ENCODE measurements around the gene IFTAP. TPM values are rescaled to one million over a fixed set of nuclear protein-coding genes. Genes with fewer than 3 reads are reported as not detected.
"Not testable (repeated sequence)": the region's sequence is repeated elsewhere in the genome, so short reads cannot be mapped to it uniquely, and the experiment has no call there.

The IFTAP gene
- total RNA-seq (2014; rRNA removed; shearing (Covaris generic)), result 47.4 and 58.5 TPM in 2 replicates

DNA sequence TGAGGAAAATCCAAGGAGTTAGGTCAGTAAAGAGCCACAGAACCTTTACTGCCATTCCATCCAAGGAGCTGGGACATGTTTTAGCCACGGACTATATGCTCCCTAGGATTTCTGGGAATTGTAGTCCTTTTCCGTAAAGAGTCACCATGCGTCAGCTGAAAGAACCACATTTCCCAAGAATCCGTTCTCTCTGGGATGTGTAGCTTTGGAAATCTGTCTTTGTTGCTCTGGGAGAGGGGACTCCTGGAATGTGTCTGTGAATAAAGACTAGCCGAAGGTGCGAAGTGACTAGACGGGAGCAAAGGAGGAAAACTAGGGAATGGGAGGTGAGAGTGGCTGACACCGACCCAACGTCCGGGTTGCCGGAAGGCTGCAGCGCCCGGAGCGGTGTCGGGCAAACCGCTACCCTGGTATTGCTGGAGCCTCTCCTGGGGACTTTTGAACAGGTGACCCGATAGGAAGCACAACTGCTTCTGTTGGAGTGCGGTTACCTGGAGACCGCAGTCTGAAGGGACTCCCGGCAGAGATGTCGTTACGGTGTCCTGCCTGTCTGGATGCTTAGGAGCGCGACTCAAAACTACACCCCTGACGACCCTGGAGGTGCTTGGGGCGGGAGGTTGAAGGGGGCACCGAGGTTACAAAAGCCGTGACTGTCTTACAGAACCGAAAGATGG, at the start of gene IFTAP:
IFTAP (plus strand) TSS at position 187 of the 674 bp plus-strand sequence. CDS start 15,602 bp downstream, outside the sequence.
- in situ Hi-C loops (cut with HindIII; ENCODE audit: low sequenced_read_pairs), result no loop called here

GRCh38 chr11:36550385-36551115, 43.8 kb upstream of the IFTAP start:
- no peak for DNase-seq (ENCODE audit: low spot score)
- in situ Hi-C loops (cut with HindIII; ENCODE audit: low sequenced_read_pairs), result no loop called here

More for the DNA sequence above, at the start of gene IFTAP:
- peak; percentile 97 for DNase-seq (ENCODE audit: low spot score)

DNA sequence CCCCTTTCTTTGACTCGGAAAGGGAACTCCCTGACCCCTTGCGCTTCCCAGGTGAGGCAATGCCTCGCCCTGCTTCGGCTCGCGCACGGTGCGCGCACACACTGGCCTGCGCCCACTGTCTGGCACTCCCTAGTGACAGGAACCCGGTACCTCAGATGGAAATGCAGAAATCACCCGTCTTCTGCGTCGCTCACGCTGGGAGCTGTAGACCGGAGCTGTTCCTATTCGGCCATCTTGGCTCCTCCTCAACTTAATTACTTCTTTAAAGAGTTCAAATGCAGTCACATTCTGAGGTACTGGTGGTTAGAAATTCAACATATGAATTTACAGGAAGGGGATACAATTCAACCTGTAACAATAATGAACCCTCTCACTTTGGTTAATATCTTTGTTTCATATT, 36.9 kb upstream of the IFTAP start:
- in situ Hi-C loops (cut with HindIII; ENCODE audit: low sequenced_read_pairs); DNase-seq (ENCODE audit: low spot score): not testable (repeated sequence)

GRCh38 chr11:36557991-36558390, 36.3 kb upstream of the IFTAP start:
- no peak for DNase-seq (ENCODE audit: low spot score)
- in situ Hi-C loops (cut with HindIII; ENCODE audit: low sequenced_read_pairs), result no loop called here

DNA sequence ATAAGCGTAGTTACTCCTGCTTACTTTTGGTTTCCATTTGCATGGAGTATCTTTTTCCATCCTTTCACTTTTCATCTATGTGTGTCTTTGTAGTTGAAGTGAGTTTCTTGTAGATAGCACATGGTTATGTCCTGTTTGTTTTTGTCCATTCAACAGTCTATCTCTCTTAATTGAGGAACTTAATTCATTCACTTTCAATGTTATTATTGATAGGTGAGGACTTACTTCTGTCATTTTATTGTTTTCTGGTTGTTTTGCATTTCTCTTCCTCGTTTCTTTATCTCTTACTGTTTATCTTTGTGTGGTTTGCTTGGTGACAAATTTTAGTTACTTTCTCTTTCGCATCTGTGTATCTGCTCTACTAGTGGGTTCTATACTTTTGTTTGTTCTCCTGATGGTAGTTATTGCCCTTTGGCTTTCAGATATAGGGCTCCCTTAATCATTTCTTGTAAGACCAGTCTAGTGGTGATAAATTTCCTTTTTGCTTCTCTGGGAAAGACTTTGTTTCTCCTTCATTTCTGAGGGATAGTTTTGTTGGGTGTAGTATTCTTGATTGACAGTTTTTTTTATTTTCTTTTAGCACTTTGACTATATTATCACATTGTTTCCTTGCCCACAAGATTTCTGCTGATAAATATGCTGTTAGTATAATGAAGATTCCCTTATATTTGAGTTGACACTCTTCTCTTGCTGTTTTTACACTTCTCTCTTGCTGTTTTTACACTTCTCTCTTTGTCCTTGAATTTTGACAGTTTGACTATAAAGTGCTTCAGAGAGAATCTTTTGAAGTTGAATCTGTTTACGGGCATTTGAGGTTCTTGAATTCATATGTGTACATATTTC, 35.5 kb upstream of the IFTAP start:
- no peak for DNase-seq (ENCODE audit: low spot score)
- in situ Hi-C loops (cut with HindIII; ENCODE audit: low sequenced_read_pairs), result no loop called here

GRCh38 chr11:36564376-36565030, 29.8 kb upstream of the IFTAP start:
- in situ Hi-C loops (cut with HindIII; ENCODE audit: low sequenced_read_pairs), result no loop called here
- DNase-seq (ENCODE audit: low spot score), result peak; percentile 76

DNA sequence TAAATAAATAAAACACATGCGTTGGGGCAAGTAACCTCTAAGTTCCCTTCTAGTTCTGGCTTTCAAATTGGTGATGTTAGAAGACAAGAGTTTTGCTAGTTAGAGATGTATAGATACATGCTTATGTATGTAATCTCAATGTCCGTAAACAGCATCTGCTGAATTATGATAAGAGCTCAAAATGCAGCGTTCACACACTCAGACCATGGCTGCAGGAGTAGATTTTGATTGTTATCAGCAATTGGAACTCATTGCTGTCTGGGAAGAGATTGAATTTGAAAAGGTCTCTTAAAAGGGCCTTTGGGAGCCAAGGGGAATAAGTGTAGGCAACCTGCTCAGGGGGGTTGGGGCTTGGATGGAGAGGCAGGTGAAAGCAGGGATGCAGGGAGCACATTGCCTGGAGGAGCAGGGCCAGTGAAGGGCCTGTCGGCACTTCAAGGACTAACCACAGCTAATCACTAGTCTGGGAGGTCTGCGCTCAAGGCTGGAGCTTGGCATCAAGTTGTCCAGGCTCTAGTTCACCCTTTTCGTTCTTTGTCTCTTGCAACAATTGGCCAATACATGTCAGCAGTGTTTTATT, 29.2 kb upstream of the IFTAP start:
- in situ Hi-C loops (cut with HindIII; ENCODE audit: low sequenced_read_pairs), result no loop called here
- DNase-seq (ENCODE audit: low spot score), result peak; percentile 6

DNA sequence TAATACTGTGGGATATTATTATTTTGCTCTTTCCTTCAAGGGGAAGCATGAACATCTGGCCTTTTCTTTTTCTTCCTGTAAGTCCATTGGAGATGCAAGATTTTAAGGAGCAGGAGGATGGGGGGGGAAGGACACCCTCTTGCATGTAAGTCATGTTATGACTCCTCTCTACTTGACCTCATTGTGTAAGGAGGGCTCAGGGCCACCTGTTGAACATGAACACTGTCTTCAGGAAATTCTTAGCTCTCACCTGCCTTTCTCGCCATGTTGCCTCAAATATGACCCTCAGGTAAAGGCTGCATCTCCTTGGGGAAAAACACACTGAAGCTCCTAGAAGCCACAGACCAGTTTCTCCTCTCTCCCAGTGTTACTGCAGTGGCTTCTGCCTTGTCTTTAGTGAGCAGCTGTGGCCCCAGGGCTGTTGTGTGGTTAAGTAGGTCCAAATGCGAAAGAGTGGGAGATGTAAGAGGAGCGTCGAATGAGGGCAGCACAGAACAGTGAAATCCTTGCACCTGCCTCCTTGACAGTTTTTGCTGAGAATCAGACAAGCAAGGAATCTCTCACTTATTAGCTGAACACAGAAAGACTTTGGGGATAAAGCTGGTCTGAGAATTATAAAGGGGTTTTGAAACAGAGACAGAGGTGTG, 27.8 kb upstream of the IFTAP start:
- in situ Hi-C loops (cut with HindIII; ENCODE audit: low sequenced_read_pairs), result no loop called here
- no peak for DNase-seq (ENCODE audit: low spot score)

DNA sequence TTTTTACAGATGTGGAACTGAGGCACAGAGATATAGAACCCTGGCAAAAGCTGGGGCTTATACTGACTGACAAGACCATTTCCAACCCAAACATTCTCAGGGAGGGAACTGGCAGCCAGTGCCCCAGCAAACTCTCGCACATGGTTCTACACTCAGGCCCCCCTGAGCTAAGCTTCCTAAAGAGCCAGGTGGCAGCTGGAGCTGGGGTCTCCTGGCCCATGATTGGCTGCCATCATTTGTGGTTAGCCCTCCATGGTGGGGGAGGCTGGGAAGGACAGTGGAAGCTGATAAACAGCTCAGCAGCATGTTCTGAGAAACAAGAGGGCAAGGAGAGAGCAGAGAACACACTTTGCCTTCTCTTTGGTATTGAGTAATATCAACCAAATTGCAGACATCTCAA, 26.6 kb upstream of the IFTAP start, which contains the start of gene RAG1:
RAG1 (plus strand) TSS at position 314 of the 400 bp plus-strand sequence. CDS start 5,298 bp downstream, outside the sequence.
- no peak for DNase-seq (ENCODE audit: low spot score)
- in situ Hi-C loops (cut with HindIII; ENCODE audit: low sequenced_read_pairs), result no loop called here

- in situ Hi-C loops (cut with HindIII; ENCODE audit: low sequenced_read_pairs), result no loop called here
- no peak for DNase-seq (ENCODE audit: low spot score)
Measured at GRCh38 chr11:36569095-36569494, 25.2 kb upstream of the IFTAP start.

DNA sequence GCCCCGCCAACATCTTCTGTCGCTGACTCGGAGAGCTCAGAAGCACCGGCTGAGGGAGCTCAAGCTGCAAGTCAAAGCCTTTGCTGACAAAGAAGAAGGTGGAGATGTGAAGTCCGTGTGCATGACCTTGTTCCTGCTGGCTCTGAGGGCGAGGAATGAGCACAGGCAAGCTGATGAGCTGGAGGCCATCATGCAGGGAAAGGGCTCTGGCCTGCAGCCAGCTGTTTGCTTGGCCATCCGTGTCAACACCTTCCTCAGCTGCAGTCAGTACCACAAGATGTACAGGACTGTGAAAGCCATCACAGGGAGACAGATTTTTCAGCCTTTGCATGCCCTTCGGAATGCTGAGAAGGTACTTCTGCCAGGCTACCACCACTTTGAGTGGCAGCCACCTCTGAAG, 19.8 kb upstream of the IFTAP start:
- no peak for DNase-seq (ENCODE audit: low spot score)
- in situ Hi-C loops (cut with HindIII; ENCODE audit: low sequenced_read_pairs), result no loop called here

- in situ Hi-C loops (cut with HindIII; ENCODE audit: low sequenced_read_pairs), result no loop called here
- no peak for DNase-seq (ENCODE audit: low spot score)
Measured at GRCh38 chr11:36577373-36577772, 16.9 kb upstream of the IFTAP start.

GRCh38 chr11:36577859-36578258, 16.4 kb upstream of the IFTAP start:
- no peak for DNase-seq (ENCODE audit: low spot score)
- in situ Hi-C loops (cut with HindIII; ENCODE audit: low sequenced_read_pairs), result no loop called here

DNA sequence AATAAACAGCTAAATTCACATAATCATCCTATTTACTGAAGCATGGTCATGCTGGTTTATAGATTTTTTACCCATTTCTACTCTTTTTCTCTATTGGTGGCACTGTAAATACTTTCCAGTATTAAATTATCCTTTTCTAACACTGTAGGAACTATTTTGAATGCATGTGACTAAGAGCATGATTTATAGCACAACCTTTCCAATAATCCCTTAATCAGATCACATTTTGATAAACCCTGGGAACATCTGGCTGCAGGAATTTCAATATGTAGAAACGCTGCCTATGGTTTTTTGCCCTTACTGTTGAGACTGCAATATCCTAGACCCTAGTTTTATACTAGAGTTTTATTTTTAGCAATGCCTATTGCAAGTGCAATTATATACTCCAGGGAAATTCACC, 15.8 kb upstream of the IFTAP start:
- in situ Hi-C loops (cut with HindIII; ENCODE audit: low sequenced_read_pairs), result no loop called here
- no peak for DNase-seq (ENCODE audit: low spot score)

DNA sequence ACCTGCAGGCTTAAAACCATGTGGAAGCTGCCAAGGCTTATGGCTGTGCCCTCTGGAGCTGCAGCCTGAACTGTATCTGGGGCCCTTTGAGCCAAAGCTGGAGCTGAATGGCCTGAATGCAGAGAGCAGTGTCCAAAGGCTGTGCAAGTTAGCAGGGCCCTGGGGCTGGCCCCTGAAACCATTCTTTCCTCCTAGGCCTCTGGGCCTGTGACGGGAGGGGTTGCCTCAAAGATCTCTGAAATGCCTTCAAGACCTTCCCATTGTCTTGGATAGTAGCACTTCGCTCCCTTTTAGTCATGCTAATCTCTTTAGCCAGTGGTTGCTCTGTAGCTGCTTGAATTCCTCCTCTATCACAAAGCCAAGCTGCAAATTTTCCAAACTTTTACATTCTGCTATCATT, 12.8 kb upstream of the IFTAP start:
- DNase-seq (ENCODE audit: low spot score), result no peak
- in situ Hi-C loops (cut with HindIII; ENCODE audit: low sequenced_read_pairs), result no loop called here

DNA sequence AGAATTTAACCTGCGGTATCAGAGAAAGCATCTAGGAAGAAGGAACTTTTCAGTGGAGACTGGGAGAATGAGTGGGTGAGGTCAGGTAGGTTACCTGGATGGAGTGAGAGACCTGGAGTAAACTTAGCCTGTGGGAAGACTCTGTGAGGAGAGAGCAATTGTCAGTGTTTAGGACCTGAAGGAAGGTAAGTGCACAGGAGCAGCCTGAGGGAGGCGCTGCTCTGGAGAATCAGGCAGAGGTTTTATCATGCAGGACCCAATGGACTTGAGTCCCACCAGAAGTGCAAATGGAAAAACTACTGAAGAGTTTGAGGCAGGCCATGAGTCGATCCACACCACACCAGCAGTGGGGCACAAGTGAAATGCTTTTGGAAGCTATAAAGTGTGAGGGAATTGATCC, 10.6 kb upstream of the IFTAP start:
- in situ Hi-C loops (cut with HindIII; ENCODE audit: low sequenced_read_pairs), result no loop called here
- DNase-seq (ENCODE audit: low spot score), result no peak

DNA sequence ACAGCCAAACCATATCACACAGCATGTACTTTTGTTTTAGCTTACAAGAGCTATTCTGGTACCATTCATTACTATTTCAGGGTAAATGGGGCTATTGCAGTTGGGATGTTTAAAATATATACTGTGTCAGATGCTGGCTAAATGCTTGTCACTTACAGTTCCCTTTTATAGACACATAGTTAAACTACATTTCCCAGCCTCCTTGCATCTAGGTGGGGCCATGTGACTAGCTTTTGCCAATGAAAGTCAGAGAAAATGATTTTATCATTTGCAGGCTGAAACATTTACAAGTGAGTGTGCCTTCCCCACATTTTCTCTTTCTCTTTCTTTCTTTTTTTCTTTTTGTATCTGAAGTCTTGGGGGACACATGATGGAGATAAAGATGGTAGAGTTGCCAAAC, 7.8 kb upstream of the IFTAP start:
- in situ Hi-C loops (cut with HindIII; ENCODE audit: low sequenced_read_pairs), result no loop called here

DNA sequence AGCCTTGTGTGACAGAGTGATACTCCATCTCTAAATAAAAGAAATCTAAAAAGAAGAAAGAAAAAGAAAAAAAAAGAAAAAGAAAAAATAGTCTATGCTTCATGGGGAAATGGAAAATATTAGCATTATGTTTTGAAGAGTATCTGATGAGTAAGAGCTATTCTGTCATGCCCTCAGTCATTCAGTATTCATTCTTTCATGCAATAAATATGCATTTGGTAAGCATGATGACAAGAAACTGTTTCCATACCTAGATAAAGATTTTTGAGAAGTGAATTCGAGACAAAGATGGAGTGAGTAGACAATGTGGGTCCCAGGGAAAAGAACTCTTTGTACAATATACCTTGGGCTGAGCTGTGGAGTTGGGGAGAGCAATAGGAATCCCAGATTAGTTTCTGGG, 6.2 kb upstream of the IFTAP start:
- in situ Hi-C loops (cut with HindIII; ENCODE audit: low sequenced_read_pairs), result no loop called here
- no peak for DNase-seq (ENCODE audit: low spot score)

More for the DNA sequence above, 7.8 kb upstream of the IFTAP start:
- DNase-seq (ENCODE audit: low spot score), result no peak

Measured in G401 (cell line).